ENCODE results near the gene HM13. TPM values are rescaled to one million over a fixed set of nuclear protein-coding genes. Genes with fewer than 3 reads are reported as not detected.

HM13 gene
- total and polyA plus RNA-seq, 9 of the 15 experiments (the other 6 are each of a cell fraction or from before 2014, with no cell fraction given) = 7.7 to 136 (median 74.5) TPM

DNA sequence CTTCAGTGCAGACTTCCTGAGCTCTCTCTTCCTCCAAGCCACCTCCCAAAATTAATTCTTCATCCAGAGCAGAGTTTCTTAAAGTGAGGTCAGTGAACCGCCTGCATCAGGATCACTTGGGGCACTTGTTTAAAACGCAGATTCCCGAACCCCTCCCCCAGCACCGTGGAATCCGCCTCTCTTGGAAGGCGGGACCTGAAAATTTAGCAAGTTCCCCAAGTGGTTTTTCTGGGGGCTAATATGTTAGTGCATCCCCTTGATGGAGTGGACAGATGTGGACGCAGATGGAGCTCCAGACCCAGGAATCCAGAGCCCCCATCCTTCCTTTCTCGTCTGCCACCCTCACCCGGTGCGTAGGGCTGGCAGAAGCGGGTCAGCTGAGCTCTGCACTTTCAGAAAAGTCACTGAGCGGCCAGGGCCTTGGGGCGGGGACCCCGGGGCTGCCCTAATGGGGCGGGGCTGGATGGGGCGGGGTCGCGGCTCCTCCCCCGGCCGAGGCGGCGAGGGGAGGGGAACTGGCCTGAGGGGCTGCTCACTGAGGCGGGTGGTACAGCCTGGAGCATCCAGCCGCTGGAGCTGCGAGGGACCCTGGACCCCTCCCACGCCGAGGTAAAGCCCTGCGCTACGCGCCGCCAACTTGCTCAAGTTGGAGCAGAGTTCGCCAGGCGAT lies 39.3 kb upstream of the HM13 start, which contains the start of the genes DEFB124 and REM1 (continued):
- TF ChIP-seq, protein P1, sequence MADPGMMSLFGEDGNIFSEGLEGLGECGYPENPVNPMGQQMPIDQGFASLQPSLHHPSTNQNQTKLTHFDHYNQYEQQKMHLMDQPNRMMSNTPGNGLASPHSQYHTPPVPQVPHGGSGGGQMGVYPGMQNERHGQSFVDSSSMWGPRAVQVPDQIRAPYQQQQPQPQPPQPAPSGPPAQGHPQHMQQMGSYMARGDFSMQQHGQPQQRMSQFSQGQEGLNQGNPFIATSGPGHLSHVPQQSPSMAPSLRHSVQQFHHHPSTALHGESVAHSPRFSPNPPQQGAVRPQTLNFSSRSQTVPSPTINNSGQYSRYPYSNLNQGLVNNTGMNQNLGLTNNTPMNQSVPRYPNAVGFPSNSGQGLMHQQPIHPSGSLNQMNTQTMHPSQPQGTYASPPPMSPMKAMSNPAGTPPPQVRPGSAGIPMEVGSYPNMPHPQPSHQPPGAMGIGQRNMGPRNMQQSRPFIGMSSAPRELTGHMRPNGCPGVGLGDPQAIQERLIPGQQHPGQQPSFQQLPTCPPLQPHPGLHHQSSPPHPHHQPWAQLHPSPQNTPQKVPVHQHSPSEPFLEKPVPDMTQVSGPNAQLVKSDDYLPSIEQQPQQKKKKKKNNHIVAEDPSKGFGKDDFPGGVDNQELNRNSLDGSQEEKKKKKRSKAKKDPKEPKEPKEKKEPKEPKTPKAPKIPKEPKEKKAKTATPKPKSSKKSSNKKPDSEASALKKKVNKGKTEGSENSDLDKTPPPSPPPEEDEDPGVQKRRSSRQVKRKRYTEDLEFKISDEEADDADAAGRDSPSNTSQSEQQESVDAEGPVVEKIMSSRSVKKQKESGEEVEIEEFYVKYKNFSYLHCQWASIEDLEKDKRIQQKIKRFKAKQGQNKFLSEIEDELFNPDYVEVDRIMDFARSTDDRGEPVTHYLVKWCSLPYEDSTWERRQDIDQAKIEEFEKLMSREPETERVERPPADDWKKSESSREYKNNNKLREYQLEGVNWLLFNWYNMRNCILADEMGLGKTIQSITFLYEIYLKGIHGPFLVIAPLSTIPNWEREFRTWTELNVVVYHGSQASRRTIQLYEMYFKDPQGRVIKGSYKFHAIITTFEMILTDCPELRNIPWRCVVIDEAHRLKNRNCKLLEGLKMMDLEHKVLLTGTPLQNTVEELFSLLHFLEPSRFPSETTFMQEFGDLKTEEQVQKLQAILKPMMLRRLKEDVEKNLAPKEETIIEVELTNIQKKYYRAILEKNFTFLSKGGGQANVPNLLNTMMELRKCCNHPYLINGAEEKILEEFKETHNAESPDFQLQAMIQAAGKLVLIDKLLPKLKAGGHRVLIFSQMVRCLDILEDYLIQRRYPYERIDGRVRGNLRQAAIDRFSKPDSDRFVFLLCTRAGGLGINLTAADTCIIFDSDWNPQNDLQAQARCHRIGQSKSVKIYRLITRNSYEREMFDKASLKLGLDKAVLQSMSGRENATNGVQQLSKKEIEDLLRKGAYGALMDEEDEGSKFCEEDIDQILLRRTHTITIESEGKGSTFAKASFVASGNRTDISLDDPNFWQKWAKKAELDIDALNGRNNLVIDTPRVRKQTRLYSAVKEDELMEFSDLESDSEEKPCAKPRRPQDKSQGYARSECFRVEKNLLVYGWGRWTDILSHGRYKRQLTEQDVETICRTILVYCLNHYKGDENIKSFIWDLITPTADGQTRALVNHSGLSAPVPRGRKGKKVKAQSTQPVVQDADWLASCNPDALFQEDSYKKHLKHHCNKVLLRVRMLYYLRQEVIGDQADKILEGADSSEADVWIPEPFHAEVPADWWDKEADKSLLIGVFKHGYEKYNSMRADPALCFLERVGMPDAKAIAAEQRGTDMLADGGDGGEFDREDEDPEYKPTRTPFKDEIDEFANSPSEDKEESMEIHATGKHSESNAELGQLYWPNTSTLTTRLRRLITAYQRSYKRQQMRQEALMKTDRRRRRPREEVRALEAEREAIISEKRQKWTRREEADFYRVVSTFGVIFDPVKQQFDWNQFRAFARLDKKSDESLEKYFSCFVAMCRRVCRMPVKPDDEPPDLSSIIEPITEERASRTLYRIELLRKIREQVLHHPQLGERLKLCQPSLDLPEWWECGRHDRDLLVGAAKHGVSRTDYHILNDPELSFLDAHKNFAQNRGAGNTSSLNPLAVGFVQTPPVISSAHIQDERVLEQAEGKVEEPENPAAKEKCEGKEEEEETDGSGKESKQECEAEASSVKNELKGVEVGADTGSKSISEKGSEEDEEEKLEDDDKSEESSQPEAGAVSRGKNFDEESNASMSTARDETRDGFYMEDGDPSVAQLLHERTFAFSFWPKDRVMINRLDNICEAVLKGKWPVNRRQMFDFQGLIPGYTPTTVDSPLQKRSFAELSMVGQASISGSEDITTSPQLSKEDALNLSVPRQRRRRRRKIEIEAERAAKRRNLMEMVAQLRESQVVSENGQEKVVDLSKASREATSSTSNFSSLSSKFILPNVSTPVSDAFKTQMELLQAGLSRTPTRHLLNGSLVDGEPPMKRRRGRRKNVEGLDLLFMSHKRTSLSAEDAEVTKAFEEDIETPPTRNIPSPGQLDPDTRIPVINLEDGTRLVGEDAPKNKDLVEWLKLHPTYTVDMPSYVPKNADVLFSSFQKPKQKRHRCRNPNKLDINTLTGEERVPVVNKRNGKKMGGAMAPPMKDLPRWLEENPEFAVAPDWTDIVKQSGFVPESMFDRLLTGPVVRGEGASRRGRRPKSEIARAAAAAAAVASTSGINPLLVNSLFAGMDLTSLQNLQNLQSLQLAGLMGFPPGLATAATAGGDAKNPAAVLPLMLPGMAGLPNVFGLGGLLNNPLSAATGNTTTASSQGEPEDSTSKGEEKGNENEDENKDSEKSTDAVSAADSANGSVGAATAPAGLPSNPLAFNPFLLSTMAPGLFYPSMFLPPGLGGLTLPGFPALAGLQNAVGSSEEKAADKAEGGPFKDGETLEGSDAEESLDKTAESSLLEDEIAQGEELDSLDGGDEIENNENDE (IDR thresholded peaks at IDR 0.05; ENCODE audit: low read depth, low read length) = no peak
